HUDEP-2 (cell line): ENCODE results near the gene PARP12.

ENCODE experiments used
- DNase-seq, 76 experiments: peaks; one replicate each; lab custom pipeline; 2025; ENCODE audit not compliant: unreplicated experiment in 76 of 76; lab: John Stamatoyannopoulos, UW

Gene PARP12

GRCh38 chr7:139976055-139976837, 86.5 kb downstream of the PARP12 start:
- no peak for DNase-seq

GRCh38 chr7:139974179-139974811, 88.5 kb downstream of the PARP12 start:
- no peak for DNase-seq
